ENCODE results near the gene CYB5R4. TPM values are rescaled to one million over a fixed set of nuclear protein-coding genes. Genes with fewer than 3 reads are reported as not detected.

Gene CYB5R4
- total RNA-seq: 13.9 TPM
- long read RNA-seq, full-length matches to known transcripts: 43 of 49 reads
- long read RNA-seq, partial matches to known transcripts: 2 of 49 reads
- long read RNA-seq, other reads (novel, unspliced or antisense): 4 of 49 reads

GRCh38 chr6:83859410-83860358 lies at the start of gene CYB5R4:
Gene CYB5R4, plus strand, starts transcription at chr6:83859689. Its CDS starts 94 bp downstream, at chr6:83859783.
- peak; percentile 100 for ATAC-seq
- intact Hi-C loops (cut with micrococcal nuclease): no loop called here
- DNase-seq: peak; percentile 96

- intact Hi-C loops (cut with micrococcal nuclease): no loop called here
- ATAC-seq (no peak), DNase-seq (no peak)
Measured at GRCh38 chr6:83812595-83812994, 46.9 kb upstream of the CYB5R4 start.

- intact Hi-C loops (cut with micrococcal nuclease): no loop called here
- ATAC-seq: no peak
- DNase-seq: no peak
Measured at GRCh38 chr6:83815631-83816272, 43.7 kb upstream of the CYB5R4 start.

GRCh38 chr6:83822629-83823169 lies 36.8 kb upstream of the CYB5R4 start:
- no peak for DNase-seq
- no peak for ATAC-seq
- intact Hi-C loops (cut with micrococcal nuclease): no loop called here

- ATAC-seq: no peak
- intact Hi-C loops (cut with micrococcal nuclease): no loop called here
- no peak for DNase-seq
Measured at GRCh38 chr6:83824388-83824801, 35.1 kb upstream of the CYB5R4 start.

GRCh38 chr6:83824831-83825230 lies 34.7 kb upstream of the CYB5R4 start:
- intact Hi-C loops (cut with micrococcal nuclease): no loop called here
- ATAC-seq: no peak
- DNase-seq: no peak

- DNase-seq: no peak
- no peak for ATAC-seq
- intact Hi-C loops (cut with micrococcal nuclease): no loop called here
Measured at GRCh38 chr6:83827050-83827449, 32.4 kb upstream of the CYB5R4 start.

- ATAC-seq: no peak
- no peak for DNase-seq
- intact Hi-C loops (cut with micrococcal nuclease): no loop called here
Measured at GRCh38 chr6:83838727-83839126, 20.8 kb upstream of the CYB5R4 start.

GRCh38 chr6:83844170-83844569 lies 15.3 kb upstream of the CYB5R4 start:
- intact Hi-C loops (cut with micrococcal nuclease): no loop called here
- no peak for DNase-seq
- ATAC-seq: no peak

GRCh38 chr6:83846291-83846690 lies 13.2 kb upstream of the CYB5R4 start:
- ATAC-seq: no peak
- no peak for DNase-seq
- intact Hi-C loops (cut with micrococcal nuclease): no loop called here

- no peak for ATAC-seq
- DNase-seq: no peak
- intact Hi-C loops (cut with micrococcal nuclease): no loop called here
Measured at GRCh38 chr6:83847179-83847578, 12.3 kb upstream of the CYB5R4 start.

- ATAC-seq: no peak
- no peak for DNase-seq
- intact Hi-C loops (cut with micrococcal nuclease): no loop called here
Measured at GRCh38 chr6:83849127-83849526, 10.4 kb upstream of the CYB5R4 start.

GRCh38 chr6:83849610-83850009 lies 9.9 kb upstream of the CYB5R4 start:
- intact Hi-C loops (cut with micrococcal nuclease): no loop called here
- ATAC-seq (no peak), DNase-seq (no peak)

GRCh38 chr6:83852528-83853177 lies 6.8 kb upstream of the CYB5R4 start:
- ATAC-seq: no peak
- no peak for DNase-seq
- intact Hi-C loops (cut with micrococcal nuclease): no loop called here

- DNase-seq (peak; percentile 31), ATAC-seq (peak; percentile 83)
- intact Hi-C loops (cut with micrococcal nuclease): no loop called here
Measured at GRCh38 chr6:83853178-83854000, 6.1 kb upstream of the CYB5R4 start, which contains the start of gene RIPPLY2. Gene RIPPLY2, plus strand, starts transcription at chr6:83853360. Its CDS starts 57 bp downstream, at chr6:83853417.

- no peak for ATAC-seq
- intact Hi-C loops (cut with micrococcal nuclease): no loop called here
- no peak for DNase-seq
Measured at GRCh38 chr6:83854001-83854501, 5.4 kb upstream of the CYB5R4 start.

GRCh38 chr6:83854766-83855165 lies 4.7 kb upstream of the CYB5R4 start:
- intact Hi-C loops (cut with micrococcal nuclease): no loop called here
- DNase-seq: no peak
- no peak for ATAC-seq

- ATAC-seq: no peak
- DNase-seq: no peak
- intact Hi-C loops (cut with micrococcal nuclease): no loop called here
Measured at GRCh38 chr6:83860359-83860755, 868 bp downstream of the CYB5R4 start.
